Caco-2 (cell line): Measurements from ENCODE around the gene PLPP7. TPM values are rescaled to one million over a fixed set of nuclear protein-coding genes. Genes with fewer than 3 reads are reported as not detected.

Experiments used
- BruUV-seq: library from RNA; stranded (reverse); fragments of 400-500 nt; replicated peaks from 2 replicates; lab custom pipeline; 2021; lab: Mats Ljungman, UMichigan
- CTCF ChIA-PET: fragments of 300-600 bp; sonication (Branson Sonifier 250); formaldehyde crosslinking; loops from one replicate; lab custom pipeline; 2022; ENCODE audit warnings: antibody characterized with exemption; lab: Charles Lee
- POLR2A ChIA-PET: fragments of 300-600 bp; sonication (Branson Sonifier 250); formaldehyde crosslinking; loops from one replicate; lab custom pipeline; 2022; ENCODE audit warnings: antibody characterized with exemption; lab: Charles Lee
- DNase-seq, 2 experiments: peaks; one replicate each; pipeline versions ENCODE4 v3.0.0 to v3.0.0-alpha.2; 2020 to 2022
- H3K27me3 ChIP-seq: replicated peaks from 2 replicates; pipeline ENCODE4 v1.6.0; 2011; ENCODE audit warnings: low read length; ENCODE audit not compliant: control insufficient read depth, insufficient read depth
- H3K36me3 ChIP-seq: 2 replicates; pipeline ENCODE4 v1.5.1; 2011; ENCODE audit warnings: low read length; ENCODE audit not compliant: control insufficient read depth, insufficient read depth
- H3K4me1 ChIP-seq: fragments of 250-450 bp; sonication (Bioruptor Pico); 2 replicates; pipeline ENCODE4 v1.5.1; 2020; ENCODE audit warnings: mild to moderate bottlenecking
- H3K4me3 ChIP-seq: 2 replicates; pipeline ENCODE4 v1.5.1; 2011; ENCODE audit warnings: low read depth, mild to moderate bottlenecking, control low read depth, low read length
- H3K9me3 ChIP-seq: fragments of 250-450 bp; sonication (Bioruptor Pico); 2 replicates; pipeline ENCODE4 v1.5.1; 2020; ENCODE audit warnings: mild to moderate bottlenecking, moderate library complexity
- H3K27ac Mint-ChIP-seq: one replicate; pipeline ENCODE4 v1.8.0; 2022; ENCODE audit warnings: mixed read lengths; ENCODE audit not compliant: unreplicated experiment
- H3K27me3 Mint-ChIP-seq: one replicate; pipeline ENCODE4 v1.8.0; 2022; ENCODE audit warnings: mixed read lengths; ENCODE audit not compliant: insufficient read depth, unreplicated experiment
- H3K36me3 Mint-ChIP-seq: one replicate; pipeline ENCODE4 v1.8.0; 2022; ENCODE audit warnings: mild to moderate bottlenecking, mixed read lengths; ENCODE audit not compliant: insufficient read depth, unreplicated experiment
- H3K4me1 Mint-ChIP-seq: one replicate; pipeline ENCODE4 v1.8.0; 2022; ENCODE audit warnings: low read depth, mixed read lengths; ENCODE audit not compliant: unreplicated experiment
- H3K4me3 Mint-ChIP-seq: one replicate; pipeline ENCODE4 v1.8.0; 2022; ENCODE audit warnings: mild to moderate bottlenecking, moderate library complexity, mixed read lengths; ENCODE audit not compliant: unreplicated experiment
- H3K9me3 Mint-ChIP-seq: one replicate; pipeline ENCODE4 v1.8.0; 2022; ENCODE audit warnings: mixed read lengths; ENCODE audit not compliant: unreplicated experiment
- CTCF ChIP-seq, 2 experiments: fragments of 200-600 bp in 1 of 2; IDR thresholded peaks; 1 replicate in 1 of 2; 2 replicates in 1 of 2; pipeline versions ENCODE4 v1.5.1 to v1.8.0; 2011 to 2022; ENCODE audit warnings: antibody characterized with exemption in 1 of 2, control low read depth in 1 of 2, inconsistent platforms in 1 of 2, low read depth in 1 of 2, low read length in 1 of 2, mild to moderate bottlenecking in 1 of 2, moderate library complexity in 1 of 2; ENCODE audit not compliant: insufficient read depth in 1 of 2, severe bottlenecking in 1 of 2, unreplicated experiment in 1 of 2
- intact Hi-C: fragments of 100-400 bp; cut with micrococcal nuclease; formaldehyde crosslinking; loops from one replicate; pipeline ENCODE4 v1.10.0; 2022; ENCODE audit not compliant: unreplicated experiment
- total RNA-seq: library from RNA; stranded (reverse); gene quantifications from 2 replicates; pipeline ENCODE4 v1.2.3, GENCODE V29; 2022

Gene PLPP7
- total RNA-seq, 1 experiment from 2014 or later, result 0.11 TPM

GRCh38 chr9:131312822-131313770, 23.6 kb downstream of the PLPP7 start:
- Histone ChIP-seq H3K36me3 (no peaks in the 10 kb centered on the region), H3K4me1 (peaks cover 34% of the 10 kb centered on the region), H3K9me3 (no peaks in the 10 kb centered on the region), H3K4me3 (no peak overlapping the region), H3K27me3 (no peaks in the 10 kb centered on the region)
- H3K4me3 Mint-ChIP-seq, result no peak overlapping the region
- peaks cover 11% of the 10 kb centered on the region for H3K36me3 Mint-ChIP-seq
- DNase-seq, result peak; percentile 70 to 86
- peaks cover 15% of the 10 kb centered on the region for H3K4me1 Mint-ChIP-seq
- H3K27me3 Mint-ChIP-seq, result no peaks in the 10 kb centered on the region
- ChIA-PET POLR2A (no interaction called here), CTCF (no interaction called here)
- intact Hi-C loops, result no loop called here
- peak overlapping the region; percentile 60 for H3K27ac Mint-ChIP-seq
- TF ChIP-seq CTCF (IDR thresholded peaks at IDR 0.05; ENCODE audit: insufficient read depth in 1 of 2, low read depth in 1 of 2, low read length in 1 of 2, severe bottlenecking in 1 of 2, unreplicated experiment in 1 of 2), result no peak
- no TSS peak for BruUV-seq
- no peaks in the 10 kb centered on the region for H3K9me3 Mint-ChIP-seq

- no peak overlapping the region for H3K4me3 ChIP-seq
- TF ChIP-seq CTCF (IDR thresholded peaks at IDR 0.05; ENCODE audit: insufficient read depth in 1 of 2, low read depth in 1 of 2, low read length in 1 of 2, severe bottlenecking in 1 of 2, unreplicated experiment in 1 of 2), result no peak
- Mint-ChIP-seq H3K36me3 (no peaks in the 10 kb centered on the region), H3K4me1 (peaks cover 15% of the 10 kb centered on the region), H3K4me3 (no peak overlapping the region), H3K27me3 (no peaks in the 10 kb centered on the region), H3K27ac (peak overlapping the region; percentile 72), H3K9me3 (no peaks in the 10 kb centered on the region)
- H3K4me1 ChIP-seq, result peaks cover 36% of the 10 kb centered on the region
- intact Hi-C loops, result no loop called here
- ChIA-PET POLR2A (no interaction called here), CTCF (interaction anchor here (1.9 kb wide), 1 partner anchor 18 kb away, joined by 5 read pairs; no protein-coding TSS in a partner anchor)
- BruUV-seq, result no TSS peak
- H3K9me3 ChIP-seq, result no peaks in the 10 kb centered on the region
- peak in 1 of 2 experiments; percentile 5 for DNase-seq
- H3K36me3 ChIP-seq, result no peaks in the 10 kb centered on the region
- no peaks in the 10 kb centered on the region for H3K27me3 ChIP-seq
Observed at GRCh38 chr9:131318231-131319085, 28.9 kb downstream of the PLPP7 start.

DNA sequence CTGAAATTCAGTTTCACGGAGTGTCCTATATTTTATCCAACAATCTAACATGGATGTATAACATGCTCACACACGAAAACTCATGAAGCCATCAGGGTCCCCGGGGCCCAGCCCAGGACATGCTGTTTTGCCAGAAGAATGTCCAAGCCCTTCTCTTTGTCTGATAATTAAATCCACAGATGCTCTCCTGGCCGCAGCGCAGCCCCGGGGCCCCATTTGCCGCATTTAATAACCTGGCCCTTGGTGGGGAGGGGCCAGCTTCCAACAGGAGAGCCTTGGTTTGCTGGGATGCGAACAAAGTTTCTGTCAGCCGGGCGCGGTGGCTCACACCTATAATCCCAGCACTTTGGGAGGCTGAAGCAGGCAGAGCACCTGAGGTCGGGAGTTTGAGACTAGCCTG, 30.0 kb downstream of the PLPP7 start:
- intact Hi-C loops, result no loop called here
- Histone ChIP-seq H3K4me3 (no peak overlapping the region), H3K4me1 (peaks cover 40% of the 10 kb centered on the region), H3K27me3 (no peaks in the 10 kb centered on the region), H3K36me3 (no peaks in the 10 kb centered on the region), H3K9me3 (no peaks in the 10 kb centered on the region)
- H3K4me3 Mint-ChIP-seq, result no peak overlapping the region
- ChIA-PET POLR2A (no interaction called here), CTCF (interaction anchor here (0.7 to 1.9 kb wide), 2 partner anchors 17 to 18 kb away, joined by 3 to 5 read pairs; no protein-coding TSS in a partner anchor)
- H3K4me1 Mint-ChIP-seq, result peaks cover 21% of the 10 kb centered on the region
- no TSS peak for BruUV-seq
- no peak for TF ChIP-seq CTCF (IDR thresholded peaks at IDR 0.05; ENCODE audit: insufficient read depth in 1 of 2, low read depth in 1 of 2, low read length in 1 of 2, severe bottlenecking in 1 of 2, unreplicated experiment in 1 of 2)
- no peak overlapping the region for H3K27ac Mint-ChIP-seq
- H3K27me3 Mint-ChIP-seq, result no peaks in the 10 kb centered on the region
- H3K9me3 Mint-ChIP-seq, result no peaks in the 10 kb centered on the region
- DNase-seq, result peak in 1 of 2 experiments; percentile 32
- no peaks in the 10 kb centered on the region for H3K36me3 Mint-ChIP-seq
